22Rv1 (cell line): ENCODE data around the gene FDX2.

Experiments used
- H3K27ac ChIP-seq: fragments of 450-650 bp; 2 replicates; pipeline ENCODE4 v1.5.1; 2017
- CTCF ChIP-seq: fragments of 450-650 bp; IDR thresholded peaks from 2 replicates; pipeline ENCODE4 v1.5.1; 2017; ENCODE audit warnings: mild to moderate bottlenecking
- ZFX ChIP-seq: fragments of 450-650 bp; IDR thresholded peaks from 2 replicates; pipeline ENCODE4 v1.6.1; 2017; ENCODE audit warnings: antibody characterized with exemption, borderline replicate concordance

Gene FDX2

GRCh38 chr19:10332158-10332964 is 16.5 kb upstream of the FDX2 start:
- TF ChIP-seq CTCF (no peak), ZFX (no peak)
- peak overlapping the region; percentile 85 for H3K27ac ChIP-seq

DNA sequence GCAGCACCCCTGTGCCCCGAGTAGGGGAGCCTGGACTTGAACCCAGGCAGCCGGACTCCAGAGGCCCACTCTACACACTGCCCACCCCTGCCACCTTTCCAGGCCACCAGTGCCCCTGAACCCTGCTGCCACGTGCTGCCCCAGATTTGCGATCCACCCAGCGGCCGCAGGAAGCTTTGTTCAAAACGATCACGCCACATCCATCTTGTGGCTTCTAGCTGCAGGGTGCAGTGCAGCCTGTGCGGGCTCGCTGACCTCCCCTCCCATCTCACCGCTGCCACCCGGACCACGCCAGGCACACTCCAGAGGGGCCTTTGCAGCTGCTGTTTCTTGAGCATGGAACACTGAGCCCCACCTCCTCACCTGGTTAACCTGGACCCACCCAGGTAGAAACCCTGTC is 13.7 kb upstream of the FDX2 start:
- no peak overlapping the region for H3K27ac ChIP-seq
- TF ChIP-seq ZFX (no peak), CTCF (no peak)

- no peak for TF ChIP-seq CTCF
- TF ChIP-seq ZFX, result no peak
- no peak overlapping the region for H3K27ac ChIP-seq
Measured at GRCh38 chr19:10328558-10329429, 13.0 kb upstream of the FDX2 start.

GRCh38 chr19:10327793-10328192 is 12.0 kb upstream of the FDX2 start:
- H3K27ac ChIP-seq, result no peak overlapping the region
- TF ChIP-seq ZFX, result no peak
- TF ChIP-seq CTCF, result no peak

- TF ChIP-seq CTCF (no peak), ZFX (no peak)
- no peak overlapping the region for H3K27ac ChIP-seq
Measured at GRCh38 chr19:10325732-10326131, 9.9 kb upstream of the FDX2 start.

DNA sequence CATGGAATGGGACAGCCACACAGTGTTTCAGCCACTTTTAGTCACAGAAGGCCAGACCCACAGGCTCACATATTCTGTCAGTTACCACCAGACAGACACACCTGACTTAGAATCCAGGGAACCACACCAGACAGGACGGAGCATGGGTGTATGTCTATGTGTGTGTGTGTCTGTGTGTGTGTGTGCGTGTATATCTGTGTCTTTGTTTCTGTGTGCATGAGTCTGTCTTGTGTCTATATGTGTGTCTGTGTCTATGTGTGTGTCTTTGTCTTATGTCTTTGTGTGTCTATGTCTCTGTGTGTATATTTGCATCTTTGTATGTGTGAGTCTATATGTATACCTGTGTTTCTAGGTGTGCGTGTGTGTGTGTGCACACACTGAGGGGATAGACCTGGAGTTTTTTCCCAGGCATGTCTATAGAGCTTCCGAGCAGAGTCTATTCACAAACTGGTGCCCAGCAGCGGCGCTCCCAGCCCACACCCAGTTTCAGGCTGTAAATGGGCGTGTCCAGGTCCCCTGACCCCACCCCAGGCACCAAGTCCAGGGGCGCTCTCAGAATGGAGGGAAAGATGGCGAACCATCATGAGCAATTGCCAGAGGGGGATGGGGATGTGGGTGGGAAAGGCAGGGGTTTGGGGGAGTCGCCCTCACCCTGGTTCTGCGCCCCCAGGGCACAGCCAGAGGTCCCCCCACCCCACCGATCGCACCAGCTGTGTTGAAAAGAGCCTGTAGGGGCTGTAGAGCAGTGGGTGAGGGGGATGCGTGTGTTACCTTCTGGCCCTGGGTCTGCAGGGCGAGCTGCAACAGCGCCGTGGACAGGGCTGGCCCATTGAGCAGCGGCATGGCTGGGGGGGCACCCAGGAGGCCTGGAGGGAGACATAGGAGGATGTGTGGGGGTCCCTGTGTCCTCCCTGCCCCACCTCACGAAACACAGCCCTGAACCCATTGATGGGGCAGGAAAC is 6.3 kb upstream of the FDX2 start:
- no peak overlapping the region for H3K27ac ChIP-seq
- TF ChIP-seq ZFX, result no peak
- TF ChIP-seq CTCF, result no peak
